HEK293T (cell line): ENCODE data around the gene DDOST.

Source experiments
- ARNT ChIP-seq: fragments of 450-650 bp; IDR thresholded peaks from 2 replicates; pipeline ENCODE4 v1.6.1; 2017; ENCODE audit warnings: mild to moderate bottlenecking
- BHLHE40 ChIP-seq: fragments of 450-650 bp; IDR thresholded peaks from 2 replicates; pipeline ENCODE4 v1.6.1; 2016; ENCODE audit warnings: mild to moderate bottlenecking, moderate library complexity, borderline replicate concordance
- ELF4 ChIP-seq: fragments of 450-650 bp; IDR thresholded peaks from 2 replicates; pipeline ENCODE4 v1.6.1; 2017; ENCODE audit warnings: antibody characterized with exemption
- FOXM1 ChIP-seq: fragments of 450-650 bp; IDR thresholded peaks from 2 replicates; pipeline ENCODE4 v1.6.1; 2017; ENCODE audit warnings: mild to moderate bottlenecking, borderline replicate concordance
- HDGF ChIP-seq: fragments of 450-650 bp; IDR thresholded peaks from 2 replicates; pipeline ENCODE4 v1.6.1; 2017; ENCODE audit warnings: antibody characterized with exemption, borderline replicate concordance
- L3MBTL2 ChIP-seq: fragments of 450-650 bp; conservative IDR thresholded peaks from 2 replicates; pipeline ENCODE4 v1.6.1; 2016; ENCODE audit warnings: mild to moderate bottlenecking
- SP1 ChIP-seq: fragments of 450-650 bp; IDR thresholded peaks from 2 replicates; pipeline ENCODE4 v1.6.1; 2017
- SUZ12 ChIP-seq: fragments of 450-650 bp; IDR thresholded peaks from 2 replicates; pipeline ENCODE4 v1.6.1; 2016; ENCODE audit warnings: mild to moderate bottlenecking
- TARDBP ChIP-seq: fragments of 450-650 bp; IDR thresholded peaks from 2 replicates; pipeline ENCODE4 v1.6.1; 2016
- ZNF384 ChIP-seq: fragments of 450-650 bp; IDR thresholded peaks from 2 replicates; pipeline ENCODE4 v1.6.1; 2016

- TF ChIP-seq TARDBP (no peak), SP1 (no peak), BHLHE40 (no peak), SUZ12 (no peak), ELF4 (no peak), HDGF (no peak), L3MBTL2 (no peak), FOXM1 (no peak), ARNT (no peak), ZNF384 (no peak)
These were observed 39.6 kb upstream of the DDOST start for GRCh38 chr1:20700636-20701215.
